NCI-H345 (cell line): ENCODE data around the gene CHRM4.

Experiments used
- DNase-seq: peaks from one replicate; lab custom pipeline; 2025; lab: John Stamatoyannopoulos, UW

The CHRM4 gene

DNA sequence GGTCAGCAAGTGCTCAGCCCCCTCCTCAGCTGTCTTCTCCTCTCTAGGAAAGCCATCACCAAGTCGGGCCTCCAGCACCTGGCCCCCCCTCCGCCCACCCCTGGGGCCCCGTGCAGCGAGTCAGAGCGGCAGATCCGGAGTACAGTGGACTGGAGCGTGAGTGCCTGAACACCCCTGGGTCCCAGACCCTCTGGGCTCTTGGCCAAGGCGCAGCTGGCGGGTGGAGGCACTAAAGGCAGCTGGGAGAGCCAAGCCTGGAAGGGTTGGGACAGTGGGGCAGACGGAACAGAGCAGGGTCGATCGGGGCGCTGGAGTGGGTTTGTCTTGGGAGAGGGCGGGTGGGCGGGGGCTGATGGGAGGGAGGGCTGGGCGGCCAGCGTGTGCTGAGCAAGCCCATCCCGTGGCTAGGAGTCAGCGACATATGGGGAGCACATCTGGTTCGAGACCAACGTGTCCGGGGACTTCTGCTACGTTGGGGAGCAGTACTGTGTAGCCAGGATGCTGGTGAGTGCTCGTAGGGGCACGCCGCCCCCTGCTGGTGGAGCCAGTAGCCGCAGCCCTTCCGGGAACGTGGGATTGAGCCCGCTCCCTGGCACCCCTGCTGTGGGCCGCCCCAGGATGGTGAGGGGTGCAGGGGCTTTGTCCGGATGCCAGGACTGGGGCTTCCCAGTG lies 24.2 kb downstream of the CHRM4 start:
- DNase-seq = peak; percentile 38

DNA sequence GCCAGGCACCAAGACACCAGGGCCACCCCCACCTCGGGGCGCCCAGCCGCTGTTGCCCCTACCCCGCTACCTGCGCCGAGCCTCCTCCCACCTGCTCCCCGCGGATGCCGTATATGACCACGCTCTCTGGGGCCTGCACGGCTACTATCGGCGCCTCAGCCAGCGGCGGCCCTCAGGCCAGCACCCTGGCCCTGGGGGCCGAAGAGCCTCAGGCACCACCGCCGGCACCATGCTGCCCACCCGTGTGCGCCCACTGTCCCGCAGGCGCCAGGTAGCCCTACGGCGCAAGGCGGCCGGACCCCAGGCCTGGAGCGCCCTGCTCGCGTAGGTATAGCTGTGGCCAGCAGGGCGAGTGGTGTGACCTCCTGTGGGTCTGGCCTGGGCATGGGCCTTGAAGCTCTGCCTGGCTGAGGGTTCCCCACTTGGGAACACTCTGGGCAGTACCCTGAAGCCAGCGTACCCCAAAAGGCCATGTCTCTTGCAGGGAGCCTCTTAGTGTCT lies 24.9 kb downstream of the CHRM4 start:
- DNase-seq = no peak

DNA sequence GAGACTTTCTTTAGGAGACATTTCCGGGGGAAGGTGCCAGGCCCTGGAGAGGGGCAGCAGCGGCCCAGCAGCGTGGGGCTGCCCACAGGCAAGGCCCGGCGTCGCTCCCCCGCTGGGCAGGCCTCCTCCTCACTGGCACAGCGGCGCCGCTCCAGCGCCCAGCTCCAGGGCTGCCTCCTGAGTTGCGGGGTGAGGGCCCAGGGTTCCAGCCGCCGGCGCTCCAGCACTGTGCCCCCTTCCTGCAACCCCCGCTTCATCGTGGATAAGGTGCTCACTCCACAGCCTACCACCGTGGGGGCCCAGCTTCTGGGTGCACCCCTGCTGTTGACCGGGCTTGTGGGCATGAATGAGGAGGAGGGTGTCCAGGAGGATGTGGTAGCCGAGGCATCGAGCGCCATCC lies 25.3 kb downstream of the CHRM4 start:
- no peak for DNase-seq

DNA sequence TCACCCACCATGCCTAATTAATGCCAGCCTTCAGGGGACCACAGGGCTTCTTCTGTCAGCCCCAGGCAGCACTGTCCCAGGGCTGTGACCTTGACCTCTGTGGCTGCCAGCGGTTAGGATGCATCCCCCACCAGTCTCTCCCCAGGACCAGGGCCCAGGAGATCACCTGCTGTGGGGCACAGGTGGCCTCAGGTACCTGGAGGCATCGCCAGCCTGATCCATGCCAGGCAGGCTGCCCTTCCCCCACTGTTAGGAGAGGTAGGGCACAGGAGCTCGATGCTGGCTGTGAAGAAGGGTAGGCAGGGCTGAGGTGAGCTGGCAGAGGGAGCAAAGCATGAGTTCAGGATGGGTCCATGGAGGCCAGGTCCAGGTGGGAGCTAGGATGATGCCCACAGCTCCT lies 26.8 kb downstream of the CHRM4 start:
- no peak for DNase-seq

DNA sequence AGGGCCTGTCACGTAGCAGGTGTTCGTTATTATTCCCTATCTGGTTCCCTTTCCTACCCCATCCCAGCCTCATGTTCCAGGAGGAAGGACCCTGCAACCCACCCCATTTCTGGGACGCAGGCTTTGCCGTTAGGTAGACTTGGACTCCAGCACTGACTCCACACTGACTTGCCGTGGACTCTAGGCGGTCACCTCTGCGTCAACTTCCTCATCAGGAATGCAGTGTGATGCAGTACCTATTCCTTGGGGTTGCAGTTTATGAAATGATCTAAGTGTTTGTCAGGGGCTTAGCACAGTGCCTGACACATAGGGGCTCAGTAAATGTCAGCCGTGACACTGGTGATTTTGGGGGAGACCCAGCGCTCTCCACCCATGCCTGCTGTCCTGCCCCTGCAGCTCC lies 27.5 kb downstream of the CHRM4 start:
- no peak for DNase-seq

DNA sequence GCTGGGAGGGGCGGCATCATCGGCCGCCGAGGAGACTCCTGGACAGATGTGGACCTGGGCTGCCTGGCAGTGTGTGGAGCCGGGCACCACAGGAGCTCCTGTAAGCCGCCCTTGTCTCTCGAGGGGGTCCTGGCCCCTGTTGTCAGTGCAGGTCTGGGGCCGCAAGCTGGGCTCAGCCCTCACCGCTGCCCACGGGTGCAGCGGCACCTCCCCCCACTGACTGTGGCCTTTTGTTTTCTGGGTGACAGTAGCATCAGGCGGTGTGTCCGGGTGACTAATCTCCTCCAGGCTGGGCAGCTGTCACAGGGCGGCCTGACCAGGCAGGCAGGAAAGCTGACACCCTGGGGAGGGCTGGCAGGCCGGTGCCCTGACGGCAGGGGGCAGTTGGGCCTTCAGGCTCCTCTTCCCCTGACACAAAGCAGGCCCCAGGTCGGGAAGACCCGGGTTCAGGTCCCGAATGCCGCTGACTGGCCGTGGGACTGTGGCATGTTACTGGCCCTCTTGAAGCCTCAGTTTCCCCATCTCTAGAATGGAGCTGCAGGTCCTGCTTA lies 28.0 kb downstream of the CHRM4 start:
- DNase-seq = no peak

DNA sequence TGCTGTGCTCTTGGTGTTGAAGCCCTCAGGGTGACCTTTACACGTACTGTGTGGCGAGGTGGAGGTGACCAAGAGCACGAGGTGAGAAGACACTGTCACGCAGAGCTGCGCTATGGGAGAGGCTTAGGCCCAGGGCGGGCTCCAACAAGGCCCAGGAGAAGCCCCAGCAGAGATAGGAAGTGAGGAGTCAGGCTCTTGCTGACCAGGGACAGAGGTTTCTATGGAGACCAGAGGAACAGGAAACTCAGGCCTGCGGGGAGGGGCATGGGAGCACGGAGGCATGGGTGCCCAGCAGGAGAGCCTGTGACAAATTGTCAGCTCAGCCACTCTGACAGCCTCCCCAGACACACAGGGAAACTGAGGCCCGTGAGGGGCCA lies 28.6 kb downstream of the CHRM4 start:
- DNase-seq = no peak

DNA sequence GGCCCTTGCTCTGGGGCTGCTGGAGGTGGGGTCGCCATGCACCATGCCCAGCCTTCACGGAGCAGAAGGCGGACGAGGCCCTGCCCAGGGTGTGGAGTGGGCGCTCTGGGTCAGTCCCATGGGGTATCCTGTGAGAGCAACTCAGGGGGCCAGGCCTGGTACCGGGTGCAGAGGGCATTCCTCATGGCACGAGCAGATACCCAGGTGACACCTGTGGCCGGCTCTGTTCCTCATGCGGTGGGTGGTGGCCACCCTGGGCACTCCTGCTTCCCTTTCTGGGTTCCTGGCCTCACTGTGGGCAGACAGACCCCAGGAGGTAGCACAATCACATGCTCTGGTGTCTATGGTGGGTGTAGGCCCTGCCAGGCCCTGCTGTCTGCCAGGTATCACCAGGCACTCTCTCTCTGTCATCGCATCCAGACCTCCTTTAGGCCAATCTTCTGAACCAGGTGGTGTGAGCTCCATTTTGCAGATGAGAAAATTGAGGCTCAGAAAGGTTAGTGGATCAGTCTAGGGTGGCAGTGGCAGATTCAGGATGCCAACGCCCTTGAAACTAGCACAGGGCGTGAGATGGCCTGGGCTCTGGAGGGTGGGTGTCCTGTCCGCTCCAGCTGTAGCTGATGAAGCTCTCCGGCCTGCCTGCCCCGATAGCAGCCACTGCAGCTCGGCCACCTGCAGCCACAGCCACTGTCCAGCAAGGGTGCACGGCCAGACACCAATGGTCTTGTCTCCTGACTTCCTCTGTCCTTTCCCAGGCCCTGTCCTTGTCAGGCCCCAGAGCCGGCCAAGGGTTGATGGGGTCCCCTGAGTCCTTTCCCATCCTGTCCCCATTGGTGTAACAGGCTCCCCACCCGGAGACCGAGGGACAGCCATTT lies 29.2 kb downstream of the CHRM4 start:
- DNase-seq = no peak

DNA sequence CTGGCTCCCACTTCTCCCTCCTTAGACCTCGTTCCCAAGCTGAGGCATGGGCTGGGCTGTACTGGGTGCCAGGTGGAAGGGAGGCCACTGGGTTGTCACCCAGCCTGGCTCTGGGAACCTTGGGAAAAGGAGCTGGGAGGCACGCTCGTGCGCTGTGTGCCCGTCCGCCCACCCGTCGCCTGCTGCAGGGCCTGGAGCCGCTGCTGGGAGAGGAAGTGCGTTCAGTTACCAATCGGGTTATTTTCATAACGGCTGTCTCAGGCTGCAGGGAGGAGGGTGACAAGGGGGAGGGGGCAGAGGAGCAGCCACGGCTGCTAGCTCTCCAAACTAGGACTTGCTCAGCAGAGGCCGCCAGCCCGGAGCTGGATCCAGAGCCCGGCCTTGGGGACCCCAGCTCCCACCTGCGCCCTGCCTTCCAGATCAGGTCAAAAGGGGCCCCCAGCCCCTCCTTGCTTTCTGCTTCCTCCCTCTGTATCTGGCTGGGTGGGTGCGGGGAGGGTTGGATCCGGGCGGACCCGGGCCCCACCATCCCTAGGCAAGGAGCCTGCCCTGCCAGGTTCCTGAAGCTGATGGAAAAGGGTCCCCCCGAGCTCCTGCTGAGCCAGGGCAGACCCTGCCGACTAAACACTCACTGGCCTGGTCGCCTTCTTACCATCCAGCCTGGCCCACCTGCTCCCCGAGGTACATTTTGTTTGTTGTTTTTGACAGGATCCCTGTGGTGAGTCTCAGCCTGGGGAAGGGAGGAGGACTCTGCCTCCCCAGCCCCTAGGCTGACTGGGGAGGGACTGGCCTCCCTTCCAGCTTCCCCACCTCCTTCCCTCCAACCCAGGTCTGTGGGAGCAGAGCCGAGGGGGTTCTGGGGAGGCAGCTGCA lies 30.1 kb downstream of the CHRM4 start:
- no peak for DNase-seq

DNA sequence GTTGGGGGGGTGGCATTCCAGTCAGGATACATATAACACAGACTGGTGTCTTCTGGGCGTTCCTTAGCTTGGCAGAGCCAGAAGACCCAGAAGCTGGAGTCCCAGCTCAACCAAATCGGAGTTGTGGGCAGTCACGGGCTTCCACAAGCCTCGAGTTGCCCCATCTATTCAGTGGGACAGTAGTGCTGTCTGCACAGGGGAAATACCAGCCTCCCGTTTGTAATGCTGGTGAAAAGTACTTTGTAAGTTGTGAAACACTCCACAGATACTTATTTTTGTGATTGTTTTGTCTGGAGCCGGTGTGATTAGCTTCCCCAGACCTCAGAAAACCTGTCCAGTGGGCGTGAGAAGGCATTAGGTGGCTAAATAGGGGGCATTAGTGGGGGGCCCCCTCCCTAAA lies 30.7 kb downstream of the CHRM4 start:
- no peak for DNase-seq

DNA sequence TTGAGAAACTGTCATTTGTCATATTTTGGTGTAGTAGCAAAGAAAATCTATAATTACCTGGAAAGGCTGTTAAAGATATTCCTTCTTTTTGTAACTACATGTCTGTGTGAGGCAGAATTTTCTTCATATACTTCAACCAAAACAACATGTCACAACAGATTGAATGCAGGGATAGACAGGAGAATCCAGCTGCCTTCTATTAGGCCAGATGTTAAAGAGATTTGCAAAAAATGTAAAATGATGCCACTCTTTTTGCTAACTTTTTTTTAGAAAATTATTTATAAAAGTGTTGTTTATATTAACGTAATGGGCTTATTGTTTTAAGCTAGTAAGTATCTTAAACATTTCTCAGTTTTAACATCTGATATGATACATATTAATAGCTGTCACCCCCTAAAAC lies 31.6 kb downstream of the CHRM4 start:
- no peak for DNase-seq

DNA sequence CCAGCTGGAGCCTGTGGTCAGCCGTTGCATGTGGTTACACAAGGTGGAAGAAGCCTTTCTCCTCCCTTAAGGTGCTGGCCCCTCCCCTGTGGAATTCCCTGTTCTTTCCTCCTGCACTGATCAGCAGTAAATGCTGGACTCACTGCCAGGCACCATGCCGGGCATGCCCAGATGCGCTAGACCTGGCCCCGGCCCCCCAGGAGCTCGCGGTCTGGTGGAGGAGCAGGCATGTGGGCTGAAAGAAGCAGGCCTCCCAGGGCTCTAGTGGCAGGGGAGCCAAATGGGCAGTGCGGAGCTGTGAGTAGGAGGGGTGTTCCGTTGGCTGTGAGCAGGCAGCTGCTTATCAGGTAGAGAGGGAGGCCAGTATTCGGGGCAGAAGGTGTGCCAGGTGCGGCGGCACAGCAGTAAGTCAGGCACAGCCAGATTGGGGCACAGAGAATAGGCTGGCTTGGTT lies 34.1 kb downstream of the CHRM4 start:
- DNase-seq = no peak

DNA sequence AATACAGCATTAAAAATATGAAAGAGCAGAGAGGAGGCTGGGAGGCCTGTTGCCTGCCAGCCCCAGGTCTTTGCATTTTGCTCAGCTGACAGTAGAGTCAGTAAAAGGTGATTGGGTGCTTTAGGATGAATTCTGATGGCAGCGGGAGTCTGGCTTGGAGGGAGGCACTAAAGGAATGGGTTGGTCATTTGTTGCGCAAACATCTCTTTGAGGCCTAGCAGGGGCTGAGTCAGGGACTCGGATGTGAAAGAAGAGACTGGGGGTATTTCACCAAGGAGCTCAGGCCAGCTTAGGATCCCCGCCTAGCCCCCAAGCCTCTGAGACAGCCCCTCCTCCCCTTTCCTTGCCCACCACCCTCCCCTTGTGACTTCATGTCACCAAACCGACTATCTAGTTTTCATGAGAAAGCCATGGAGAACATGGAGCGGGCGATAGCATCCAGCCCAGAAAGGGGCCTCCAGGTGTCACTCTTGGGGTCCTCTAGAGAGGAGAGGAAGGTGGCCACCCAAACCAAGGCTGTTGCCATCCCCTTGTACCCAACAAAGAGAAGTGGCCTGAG lies 34.6 kb downstream of the CHRM4 start:
- no peak for DNase-seq

DNA sequence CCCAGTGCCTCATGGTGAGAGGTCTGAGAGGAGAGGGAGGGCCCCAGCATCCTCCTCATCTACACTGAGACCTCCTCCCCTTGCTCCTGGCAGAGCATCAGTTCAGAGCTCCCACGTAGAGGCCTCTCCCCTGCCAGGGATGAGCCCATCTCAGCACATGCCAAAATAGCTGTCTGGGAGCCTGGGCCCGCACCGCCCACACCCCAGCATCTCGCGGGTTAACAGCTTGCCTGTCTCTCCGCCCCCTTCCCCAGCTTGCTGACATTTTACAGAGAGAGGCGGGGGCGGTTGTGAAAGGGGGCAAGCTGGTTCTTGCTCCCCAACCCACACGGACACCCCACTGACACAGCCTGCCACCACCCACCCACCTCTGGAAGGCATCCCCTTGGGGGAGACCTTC lies 37.9 kb downstream of the CHRM4 start:
- no peak for DNase-seq

DNA sequence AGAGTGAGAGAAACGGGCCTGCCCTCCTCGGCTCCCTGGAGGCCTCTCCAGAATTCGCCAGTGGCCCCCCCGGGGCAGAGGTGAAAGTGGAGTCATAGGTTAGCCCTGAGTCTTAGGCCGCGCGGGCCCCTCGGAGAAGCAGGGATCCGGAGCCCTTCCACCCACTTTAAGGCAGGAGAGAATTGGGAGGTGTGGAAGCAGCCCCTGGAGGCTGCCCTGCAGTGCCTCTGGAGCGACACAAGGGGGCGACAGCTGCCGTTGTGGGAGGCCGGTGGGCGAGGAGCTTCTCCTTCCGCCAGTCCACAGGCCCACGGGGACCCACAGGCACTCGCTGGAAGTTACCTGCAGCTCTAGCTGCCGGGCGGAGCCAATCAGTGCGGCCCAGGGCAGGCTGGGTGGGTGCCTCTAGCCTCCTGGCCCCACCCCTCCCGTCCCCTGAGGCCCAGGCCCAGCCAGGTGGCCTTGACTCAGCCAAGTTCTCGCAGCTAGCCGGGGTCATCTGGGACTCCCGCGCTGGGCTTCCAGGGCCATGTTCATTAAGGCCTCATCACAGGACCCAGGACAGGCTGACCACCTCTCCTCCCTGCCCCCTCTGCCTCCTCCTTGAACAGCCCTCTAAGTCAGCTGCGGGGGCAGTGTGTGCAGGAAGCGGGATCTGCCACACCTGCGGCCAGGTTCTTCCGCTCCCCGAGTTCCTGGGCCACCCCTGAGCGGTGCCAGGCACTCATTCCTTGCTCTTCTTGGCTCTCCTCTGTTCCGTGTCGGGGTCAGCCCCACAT lies 39.3 kb downstream of the CHRM4 start:
- no peak for DNase-seq

DNA sequence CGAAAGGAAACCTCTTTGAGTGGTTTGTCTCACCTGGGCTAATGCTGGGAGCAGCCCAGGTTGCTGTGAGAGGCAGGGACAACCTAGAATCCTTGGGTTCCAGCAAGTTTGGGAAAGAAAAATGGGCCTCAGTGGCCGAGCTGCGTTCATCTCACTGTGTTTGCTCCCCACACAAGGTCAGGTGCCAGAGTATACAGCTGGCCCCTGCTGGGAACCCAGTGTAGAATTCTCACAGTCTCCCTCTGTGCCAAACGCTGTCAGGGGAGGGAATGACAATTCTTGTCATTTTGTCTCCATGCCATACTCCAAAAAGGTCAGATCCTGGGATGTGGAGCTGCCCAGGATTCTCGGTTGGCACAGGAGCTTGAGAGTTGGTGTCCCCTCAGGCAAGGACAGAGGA lies 40.0 kb downstream of the CHRM4 start:
- no peak for DNase-seq

DNA sequence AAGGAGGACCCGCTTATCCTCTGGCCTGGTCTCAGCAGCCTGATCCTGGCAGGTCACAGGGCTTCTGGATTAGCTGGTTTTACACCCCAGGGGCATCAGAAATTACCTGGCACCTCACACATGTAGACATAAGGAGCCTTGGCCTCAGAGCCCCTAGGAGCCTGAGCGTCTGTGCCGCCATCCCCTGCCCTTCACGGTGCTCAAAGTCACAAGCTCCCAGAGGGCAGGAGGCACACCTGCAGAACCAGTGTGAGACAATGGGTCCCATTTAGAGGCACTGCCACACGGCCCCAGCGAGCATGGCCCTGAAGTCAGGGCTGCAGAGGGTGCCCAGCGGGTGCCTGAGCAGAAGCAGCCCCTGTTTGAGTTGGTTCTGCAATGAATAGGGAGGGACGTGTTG lies 40.4 kb downstream of the CHRM4 start:
- no peak for DNase-seq

DNA sequence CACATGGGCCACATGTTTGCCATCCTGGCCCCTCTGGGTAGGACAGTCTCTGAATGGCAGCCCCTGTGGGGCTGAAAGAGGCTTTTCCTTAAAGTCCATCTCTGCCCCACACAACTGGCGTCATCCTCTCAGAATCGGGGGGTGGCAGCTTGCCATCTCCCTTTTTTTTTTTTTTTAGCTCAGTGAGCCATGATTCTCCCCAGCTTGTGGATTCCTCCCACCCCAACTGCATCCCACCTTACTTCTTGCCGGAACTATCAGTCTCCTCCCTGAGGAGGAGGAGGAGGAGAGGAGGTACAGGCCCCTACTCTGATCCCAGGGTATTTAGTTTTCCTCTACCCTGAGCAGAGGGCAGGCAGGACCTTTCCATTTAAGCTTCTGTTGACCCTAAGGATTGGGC lies 40.9 kb downstream of the CHRM4 start:
- DNase-seq = no peak

DNA sequence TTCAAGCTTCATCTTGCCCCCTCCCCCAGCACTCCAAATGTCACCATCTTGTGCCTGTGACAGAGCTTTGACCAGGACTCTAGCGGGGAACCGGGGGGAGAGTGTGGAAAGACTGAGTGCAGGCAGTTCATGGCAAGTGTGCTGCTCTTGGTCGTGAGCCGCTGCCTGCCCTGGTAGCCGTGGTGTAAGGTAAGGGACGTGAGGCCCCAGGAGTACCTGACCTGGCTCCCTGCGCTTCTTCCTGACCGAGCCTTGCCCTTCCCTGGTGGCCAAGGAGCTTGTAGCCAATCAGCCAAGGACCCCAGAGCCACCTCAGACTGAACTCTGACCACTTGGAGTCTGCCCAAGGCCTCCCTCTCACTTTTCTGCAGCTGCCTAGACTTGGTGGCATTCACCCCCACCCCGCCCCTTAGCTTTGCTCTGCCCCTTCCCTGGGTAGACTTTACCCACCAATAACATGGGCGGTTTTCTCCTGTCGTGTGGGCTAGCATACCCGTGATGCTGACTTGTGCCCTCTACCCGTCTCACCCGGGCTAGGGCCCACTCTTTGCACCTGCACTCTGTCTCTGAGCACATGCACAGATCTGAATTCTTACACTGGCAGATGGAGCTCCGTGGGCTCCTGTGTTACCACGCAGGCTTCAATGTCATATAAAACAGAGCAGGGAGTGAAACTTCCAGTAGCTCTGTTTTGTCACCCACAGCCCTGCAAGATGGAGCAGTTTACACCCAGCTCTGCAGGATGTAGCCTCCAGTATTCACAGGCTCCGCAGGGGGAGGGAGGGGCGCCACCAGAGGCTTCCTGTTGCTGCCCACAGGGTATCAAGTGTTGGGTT lies 42.8 kb downstream of the CHRM4 start:
- peak; percentile 23 for DNase-seq
